GM19238 (cell line): ENCODE data around the gene KIRREL2.
"Not testable (repeated sequence)": the region's sequence is repeated elsewhere in the genome, so short reads cannot be mapped to it uniquely, and the experiment has no call there.

Source experiments
- DNase-seq: peaks from one replicate; pipeline ENCODE4 v3.0.0; 2011; ENCODE audit warnings: low spot score; ENCODE audit not compliant: insufficient read length

The KIRREL2 gene

GRCh38 chr19:35856546-35857149, at the start of gene KIRREL2:
Gene KIRREL2, plus strand, starts transcription at chr19:35856911. Its CDS starts 209 bp downstream, at chr19:35857120.
- DNase-seq = no peak

GRCh38 chr19:35807633-35808032, 49.1 kb upstream of the KIRREL2 start:
- no peak for DNase-seq

GRCh38 chr19:35811317-35812219, 45.1 kb upstream of the KIRREL2 start:
- no peak for DNase-seq

- DNase-seq = no peak
Measured at GRCh38 chr19:35812220-35813042, 44.3 kb upstream of the KIRREL2 start, which contains the start of gene PRODH2. Gene PRODH2, minus strand, starts transcription at chr19:35812845. Its CDS starts 40 bp downstream, at chr19:35812805.

GRCh38 chr19:35813043-35813890, 43.4 kb upstream of the KIRREL2 start:
- DNase-seq = no peak

DNA sequence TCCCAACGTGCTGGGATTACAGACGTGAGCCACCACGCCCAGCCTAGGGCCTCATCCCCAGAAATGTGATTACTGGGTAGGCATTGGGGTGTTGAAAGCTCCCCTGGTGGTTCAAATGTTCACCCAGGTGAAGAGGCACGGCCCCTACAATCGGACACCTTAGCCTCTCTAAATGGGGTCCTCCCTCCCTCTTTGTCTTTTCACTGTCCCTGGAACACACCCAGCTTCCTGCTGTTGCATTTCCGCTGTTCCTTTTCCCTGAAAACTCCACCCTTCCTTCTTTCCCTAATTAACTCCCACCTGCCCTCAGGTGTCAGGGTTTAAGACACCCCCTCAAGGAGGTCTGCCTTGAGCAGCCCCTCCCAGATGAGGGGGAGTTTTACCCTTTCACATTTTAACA, 40.4 kb upstream of the KIRREL2 start:
- no peak for DNase-seq

DNA sequence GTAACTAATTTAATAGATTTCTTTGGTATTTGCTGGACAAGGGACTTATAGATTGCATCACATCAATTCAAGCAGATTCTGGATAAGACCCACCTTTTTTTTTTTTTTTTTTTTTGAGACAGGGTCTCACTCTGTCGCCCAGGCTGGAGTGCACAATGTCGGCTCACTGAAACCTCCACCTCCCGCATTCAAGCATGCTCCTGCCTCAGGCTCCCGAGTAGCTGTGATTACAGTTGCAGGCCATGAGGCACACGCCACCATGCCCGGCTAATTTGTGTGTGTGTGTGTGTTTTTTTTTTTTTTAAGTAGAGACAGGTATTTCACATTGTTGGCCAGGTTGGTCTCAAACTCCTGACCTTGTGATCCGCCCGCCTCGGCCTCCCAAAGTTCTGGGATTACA, 39.9 kb upstream of the KIRREL2 start:
- no peak for DNase-seq

DNA sequence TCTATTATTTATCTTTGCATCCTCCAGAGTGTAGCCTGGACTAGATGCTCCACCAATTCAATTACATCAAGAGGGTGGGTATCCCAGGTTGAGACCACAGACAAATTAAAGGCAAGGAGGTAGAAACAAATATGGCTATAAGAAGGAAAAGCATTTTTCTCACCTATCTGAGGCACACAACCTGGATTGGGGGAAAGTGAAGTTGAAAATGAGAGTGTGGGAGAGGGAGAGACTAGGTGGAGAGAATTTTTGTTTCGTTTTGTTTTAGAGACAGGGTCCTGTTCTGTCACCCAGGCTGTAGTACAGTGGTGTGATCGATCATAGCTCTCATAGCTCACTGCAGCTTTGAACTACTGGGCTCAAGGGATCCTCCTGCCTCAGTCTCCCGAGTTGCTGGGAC, 38.3 kb upstream of the KIRREL2 start:
- DNase-seq = no peak

- no peak for DNase-seq
Measured at GRCh38 chr19:35822579-35822978, 34.1 kb upstream of the KIRREL2 start.

DNA sequence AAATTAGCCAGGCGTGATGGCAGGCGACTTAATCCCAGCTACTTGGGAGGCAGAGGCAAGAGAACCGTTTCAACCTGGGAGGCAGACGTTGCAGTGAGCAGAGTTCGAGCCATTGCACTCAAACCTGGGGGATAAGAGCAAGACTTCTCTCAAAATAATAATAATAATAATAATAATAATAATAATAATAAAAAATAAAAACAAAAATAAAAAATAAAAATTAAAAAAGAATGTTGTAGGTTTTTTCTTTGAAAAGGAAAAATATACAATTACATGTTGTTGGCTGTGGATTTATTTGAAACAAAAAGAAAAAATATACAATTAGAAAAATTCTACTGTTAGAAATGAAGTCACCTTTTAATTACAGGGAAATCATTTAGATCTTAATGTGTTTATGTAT, 32.6 kb upstream of the KIRREL2 start:
- no peak for DNase-seq

DNA sequence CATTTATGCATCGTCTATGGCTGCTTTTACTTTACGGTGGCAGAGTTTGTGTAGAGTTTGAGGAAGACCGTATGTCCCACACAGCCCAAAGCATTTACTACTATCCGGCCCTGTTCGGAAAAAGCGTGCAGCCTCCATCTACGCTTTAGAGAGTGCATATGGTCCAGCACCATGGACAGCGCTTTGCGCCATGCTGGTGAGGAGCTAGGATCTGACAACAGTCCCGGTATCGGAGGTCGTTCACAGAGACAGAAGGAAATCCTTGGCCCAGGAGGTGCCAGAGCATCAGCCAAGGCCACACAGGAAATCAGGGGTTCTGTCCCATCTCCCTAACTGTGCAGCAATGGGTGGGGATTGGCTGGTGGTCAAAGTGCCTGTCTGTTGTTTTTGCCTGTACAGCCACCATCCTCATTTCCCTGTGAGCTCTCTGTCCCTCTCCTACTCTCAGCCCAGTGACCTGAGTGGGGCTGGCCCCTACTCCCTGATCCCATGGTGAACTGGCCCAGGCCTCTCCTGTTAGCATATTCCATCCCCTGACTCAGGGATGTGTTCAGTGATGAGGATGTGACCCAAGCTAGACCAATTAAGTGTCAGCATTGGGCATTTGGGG, 27.9 kb upstream of the KIRREL2 start:
- no peak for DNase-seq

GRCh38 chr19:35830986-35831385, 25.7 kb upstream of the KIRREL2 start:
- DNase-seq = no peak

DNA sequence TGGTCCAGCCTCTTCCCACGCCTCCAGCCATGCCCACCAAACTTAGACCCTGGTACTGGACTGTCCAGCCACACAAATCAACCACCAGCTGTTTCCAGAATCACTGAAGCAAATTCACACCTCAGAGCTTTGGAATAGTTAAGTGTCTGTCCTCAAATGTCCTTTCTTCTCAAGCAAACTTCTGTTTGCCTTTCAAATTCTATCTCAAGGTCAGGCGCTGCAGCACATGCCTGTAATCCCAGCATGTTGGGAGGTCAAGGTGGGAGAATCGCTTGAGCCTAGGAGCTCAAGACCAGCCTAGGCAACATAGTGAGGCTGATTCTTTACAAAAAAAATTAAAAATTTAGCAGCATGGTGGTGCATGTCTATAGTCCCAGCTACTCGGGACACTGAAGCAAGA, 24.7 kb upstream of the KIRREL2 start:
- DNase-seq = no peak

DNA sequence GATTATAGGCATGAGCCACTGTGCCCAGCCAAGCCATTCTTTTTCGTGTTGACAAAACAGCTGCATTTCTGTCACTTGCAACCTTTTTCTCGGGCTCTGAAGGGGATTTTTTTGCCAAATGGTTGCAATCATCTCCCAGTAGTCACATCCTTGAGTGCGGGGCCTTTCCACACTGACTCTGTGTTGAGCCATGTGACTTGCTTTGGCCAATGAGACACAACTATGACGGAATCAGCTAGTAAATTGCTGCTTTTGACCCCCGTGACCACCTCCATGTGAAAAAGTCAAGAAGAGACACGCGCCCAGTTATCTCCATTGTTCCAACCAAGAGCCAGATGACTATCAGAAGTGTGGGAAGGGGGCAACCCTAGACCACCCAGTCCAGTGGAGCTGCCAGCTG, 22.7 kb upstream of the KIRREL2 start:
- no peak for DNase-seq

GRCh38 chr19:35836096-35836495, 20.6 kb upstream of the KIRREL2 start:
- not testable (repeated sequence) for DNase-seq

DNA sequence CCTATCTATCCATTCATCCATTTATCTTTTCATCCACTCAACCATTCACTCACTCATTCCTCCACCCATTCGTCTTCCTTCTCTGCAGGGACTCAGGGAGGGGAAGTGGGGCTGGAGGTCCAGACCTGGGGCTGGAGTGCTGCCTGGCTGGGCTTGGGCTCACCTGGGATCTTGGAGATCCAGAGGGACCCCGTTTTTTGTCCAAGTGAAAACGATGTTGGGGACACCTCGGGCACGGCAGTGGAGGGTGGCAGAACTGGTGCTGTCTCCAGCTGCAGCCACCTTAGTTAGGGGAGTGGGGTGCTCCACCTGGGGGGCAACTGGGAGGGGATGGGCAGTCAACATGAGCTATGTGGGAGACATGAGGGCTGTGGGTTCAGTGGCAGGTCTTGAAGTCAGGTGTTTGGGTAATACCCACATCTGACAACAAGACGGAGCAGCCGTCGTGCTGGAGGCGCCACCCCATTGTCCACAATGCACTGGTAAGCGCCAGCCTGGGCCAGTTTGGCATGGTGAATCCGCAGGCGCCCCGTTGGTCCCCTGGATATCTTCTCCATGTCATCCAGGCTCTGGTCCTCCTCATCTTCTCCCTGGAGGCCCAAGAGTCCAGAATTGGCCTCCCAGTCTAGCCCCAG, 14.6 kb upstream of the KIRREL2 start:
- DNase-seq = no peak

- DNase-seq = no peak
Measured at GRCh38 chr19:35842666-35843272, 13.9 kb upstream of the KIRREL2 start.

DNA sequence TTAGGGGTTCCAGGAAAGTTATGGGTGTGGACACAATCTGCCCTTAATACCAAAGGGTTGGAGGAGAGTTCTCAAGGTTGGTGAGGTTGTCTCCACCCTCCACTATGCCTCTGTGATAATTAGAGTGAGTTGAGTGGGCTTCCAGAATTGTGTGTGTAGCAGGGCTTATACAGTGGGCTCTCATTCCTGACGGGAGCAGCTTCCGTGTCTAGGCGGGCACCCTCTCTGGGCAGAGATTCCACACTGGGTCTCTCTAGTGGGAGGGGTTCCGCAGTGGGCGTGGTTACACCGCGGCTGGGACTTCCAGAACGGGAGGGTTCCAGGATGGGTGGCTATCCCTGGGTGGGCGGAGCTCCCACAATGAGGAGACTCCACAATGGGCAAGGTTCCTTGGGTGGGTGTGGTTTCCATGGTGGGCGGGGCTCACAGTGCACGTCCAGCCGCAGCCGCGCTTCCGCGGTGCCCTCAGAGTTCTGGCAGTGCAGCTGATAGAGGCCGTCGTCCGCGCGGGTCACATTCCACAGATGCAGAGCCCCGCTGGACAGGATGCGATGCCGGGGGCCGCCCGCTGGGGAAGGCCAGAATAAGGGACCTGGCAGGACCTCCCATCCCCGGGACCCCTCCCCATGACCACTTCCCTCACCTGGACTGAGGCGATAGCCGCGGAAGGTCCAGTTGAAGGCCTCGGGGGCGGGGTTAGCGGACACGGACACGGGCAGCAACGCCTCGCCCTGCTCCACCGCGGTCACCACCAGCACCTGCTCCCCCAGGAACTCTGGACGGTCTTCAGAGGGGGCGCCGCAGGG, 12.8 kb upstream of the KIRREL2 start:
- DNase-seq = no peak
